HepG2 (cell line): Measurements from ENCODE around the gene ATG16L1. TPM values are rescaled to one million over a fixed set of nuclear protein-coding genes. Genes with fewer than 3 reads are reported as not detected.

Source experiments
- ATAC-seq: fragments of 200-7000 bp; cut with Tn5 transposase; 3 replicates; pipeline ENCODE4 v1.9.1; 2020; ENCODE audit warnings: mild to moderate bottlenecking, moderate library complexity
- BruUV-seq: library from RNA; stranded (reverse); fragments of 400-500 nt; replicated peaks from 2 replicates; lab custom pipeline; 2021; lab: Mats Ljungman, UMichigan
- CTCF ChIA-PET: fragments of 300-600 bp; formaldehyde crosslinking; extraction: SDS; loops from one replicate; lab custom pipeline; 2021; ENCODE audit warnings: low total read pairs, inconsistent platforms, low intra/inter-chr PET ratio; lab: Yijun Ruan, JAX
- POLR2A ChIA-PET: fragments of 350-600 bp; sonication (Branson Sonifier 250); formaldehyde crosslinking; loops from one replicate; lab custom pipeline; 2020; ENCODE audit warnings: antibody characterized with exemption, inconsistent platforms; lab: Yijun Ruan, JAX
- DNase-seq: peaks from one replicate; pipeline ENCODE4 v3.0.0-alpha.2; 2015; ENCODE audit warnings: low spot score
- FAIRE-seq: peaks from 3 replicates; lab custom pipeline; 2011; peaks lifted over from hg19 to GRCh38; lab: Jason Lieb, UNC
- H2AFZ ChIP-seq: one replicate; pipeline ENCODE4 v1.6.1; 2011; ENCODE audit warnings: low read length, inconsistent platforms
- H3K27ac ChIP-seq: fragments of 300-600 bp; 3 replicates; pipeline ENCODE4 v1.8.0; 2011; ENCODE audit warnings: mixed run types, mild to moderate bottlenecking, mixed read lengths, low read length, inconsistent platforms; ENCODE audit not compliant: insufficient read depth; ENCODE audit errors: extremely low read length
- H3K27me3 ChIP-seq, 2 experiments: fragments of 200-600 bp in 1 of 2; 2 replicates in 1 of 2; 3 replicates in 1 of 2; pipeline versions ENCODE4 v1.6.0 to v1.8.0; 2011; ENCODE audit warnings: low read length in 2 of 2, mild to moderate bottlenecking in 2 of 2, moderate library complexity in 2 of 2, inconsistent platforms in 1 of 2; ENCODE audit not compliant: insufficient read depth in 2 of 2, control insufficient read depth in 1 of 2
- H3K36me3 ChIP-seq, 2 experiments: fragments of 200-600 bp in 1 of 2; replicated peaks in 1 of 2; 2 replicates in 1 of 2; 3 replicates in 1 of 2; pipeline versions ENCODE4 v1.5.1 to v1.8.0; 2011; ENCODE audit warnings: low read length in 2 of 2, inconsistent platforms in 1 of 2; ENCODE audit not compliant: insufficient read depth in 2 of 2, control insufficient read depth in 1 of 2
- H3K4me1 ChIP-seq: 2 replicates; pipeline ENCODE4 v1.5.1; 2012; ENCODE audit warnings: low read length, inconsistent platforms; ENCODE audit not compliant: insufficient read depth
- H3K4me2 ChIP-seq: 2 replicates; pipeline ENCODE4 v1.6.0; 2011; ENCODE audit warnings: low read depth, low read length, inconsistent platforms
- H3K4me3 ChIP-seq, 3 experiments: fragments of 200-600 bp in 1 of 3; sonication (generic), shearing (Covaris generic) in 1 of 3; replicated peaks in 1 of 3; 2 replicates each; pipeline ENCODE4 v1.5.1; 2011 to 2016; ENCODE audit warnings: low read length in 3 of 3, inconsistent platforms in 2 of 3, low read depth in 2 of 3, mild to moderate bottlenecking in 2 of 3, control low read depth in 1 of 3, mixed read lengths in 1 of 3; ENCODE audit not compliant: insufficient read depth in 1 of 3
- H3K79me2 ChIP-seq: one replicate; pipeline ENCODE4 v1.6.1; 2011; ENCODE audit warnings: low read length, inconsistent platforms; ENCODE audit not compliant: insufficient read depth
- H3K9ac ChIP-seq: 2 replicates; pipeline ENCODE4 v1.6.0; 2011; ENCODE audit warnings: mild to moderate bottlenecking, low read depth, low read length, inconsistent platforms; ENCODE audit not compliant: insufficient read depth
- H3K9me3 ChIP-seq: 2 replicates; pipeline ENCODE4 v1.5.1; 2012; ENCODE audit warnings: mild to moderate bottlenecking, low read length
- H4K20me1 ChIP-seq: 2 replicates; pipeline ENCODE4 v1.6.0; 2011; ENCODE audit warnings: inconsistent platforms, mild to moderate bottlenecking, low read length, moderate library complexity; ENCODE audit not compliant: insufficient read depth
- NFATC3 ChIP-seq: sonication (generic); formaldehyde crosslinking; IDR thresholded peaks from 2 replicates; pipeline ENCODE4 v1.5.1; 2020; ENCODE audit warnings: mild to moderate bottlenecking, missing genetic modification reagents
- ZNF281 ChIP-seq: sonication (generic); formaldehyde crosslinking; IDR thresholded peaks from 2 replicates; pipeline ENCODE4 v1.4.0; 2020; ENCODE audit warnings: missing genetic modification reagents, borderline replicate concordance
- ZNF597 ChIP-seq: sonication (generic); formaldehyde crosslinking; IDR thresholded peaks from 2 replicates; pipeline ENCODE4 v1.5.0; 2020; ENCODE audit warnings: missing genetic modification reagents
- ZNF879 ChIP-seq: sonication (generic); formaldehyde crosslinking; IDR thresholded peaks from 2 replicates; pipeline ENCODE4 v1.8.1; 2023; ENCODE audit warnings: missing genetic modification reagents
- WGBS: methylation state at CpG from one replicate; pipeline ENCODE4 v1.1.6; 2017; ENCODE audit warnings: low lambda C conversion rate; 5-methylcytosine and 5-hydroxymethylcytosine counted together
- in situ Hi-C: cut with HindIII; loops from 2 replicates; pipeline ENCODE4 v1.10.0; 2017; ENCODE audit warnings: low pct_unique_long_range_greater_than_20kb; ENCODE audit not compliant: extremely low pct_ligation_motif_present
- intact Hi-C: fragments of 100-400 bp; cut with micrococcal nuclease; formaldehyde crosslinking; loops from one replicate; pipeline ENCODE4 v1.10.0; 2022; ENCODE audit not compliant: unreplicated experiment
- polyA plus RNA-seq, 8 experiments: library from polyadenylated mRNA; depleted of rRNA in 3 of 8; stranded (reverse) in 7 of 8; unstranded in 1 of 8; fragments of >200 nt; fragmentation: Illumina TruSeq in 4 of 8; extraction: Trizol in 4 of 8; gene quantifications; 2 replicates each; pipeline versions ENCODE4 v1.2.1 to v1.2.3, GENCODE V29; 2011 to 2016; ENCODE audit warnings: low read depth in 4 of 8, missing spikeins in 1 of 8, mixed read lengths in 1 of 8; ENCODE audit not compliant: insufficient read depth in 1 of 8
- total RNA-seq, 5 experiments: library from RNA; depleted of rRNA; stranded (reverse); fragments of >200 nt; fragmentation: Illumina TruSeq; extraction: Trizol; gene quantifications; 2 replicates each; pipeline ENCODE4 v1.2.3, GENCODE V29; 2016; ENCODE audit warnings: low read depth in 1 of 5

ATG16L1 gene
- total and polyA plus RNA-seq, 2 of the 13 experiments (the other 11 are each of a cell fraction or from before 2014, with no cell fraction given): 26.0 to 51.7 TPM

- no peaks in the 10 kb centered on the region for H4K20me1 ChIP-seq
- no peak overlapping the region for H3K4me3 ChIP-seq
- no peak for ATAC-seq
- H3K27ac ChIP-seq: no peak overlapping the region
- TF ChIP-seq NFATC3 (CRISPR knock-in tag) (no peak), ZNF281 (CRISPR knock-in tag) (no peak), ZNF879 (no peak), ZNF597 (CRISPR knock-in tag) (no peak)
- intact Hi-C loops (no loop called here), in situ Hi-C loops (no loop called here)
- H3K9me3 ChIP-seq: no peaks in the 10 kb centered on the region
- no peak for FAIRE-seq
- H3K9ac ChIP-seq: no peak overlapping the region
- ChIA-PET POLR2A (no interaction called here), CTCF (no interaction called here)
- H3K36me3 ChIP-seq: peaks cover 38 to 94% of the 10 kb centered on the region in 2 experiments
- H3K27me3 ChIP-seq: no peaks in the 10 kb centered on the region
- no peaks in the 10 kb centered on the region for H3K4me1 ChIP-seq
- no TSS peak for BruUV-seq
- H2AFZ ChIP-seq: no peak overlapping the region
- no peak overlapping the region for H3K4me2 ChIP-seq
- H3K79me2 ChIP-seq: no peaks in the 10 kb centered on the region
- WGBS: 99% methylated on average over 6 of the region's 6 CpGs
- DNase-seq: no peak
Observed at GRCh38 chr2:233267516-233268245, 16.2 kb downstream of the ATG16L1 start.
